AG08396 (cell line): Measurements from ENCODE around the gene TTLL9.

Experiments used
- DNase-seq: peaks from one replicate; pipeline ENCODE4 v3.0.0; 2012; ENCODE audit warnings: low spot score, mixed read lengths

The TTLL9 gene

DNA sequence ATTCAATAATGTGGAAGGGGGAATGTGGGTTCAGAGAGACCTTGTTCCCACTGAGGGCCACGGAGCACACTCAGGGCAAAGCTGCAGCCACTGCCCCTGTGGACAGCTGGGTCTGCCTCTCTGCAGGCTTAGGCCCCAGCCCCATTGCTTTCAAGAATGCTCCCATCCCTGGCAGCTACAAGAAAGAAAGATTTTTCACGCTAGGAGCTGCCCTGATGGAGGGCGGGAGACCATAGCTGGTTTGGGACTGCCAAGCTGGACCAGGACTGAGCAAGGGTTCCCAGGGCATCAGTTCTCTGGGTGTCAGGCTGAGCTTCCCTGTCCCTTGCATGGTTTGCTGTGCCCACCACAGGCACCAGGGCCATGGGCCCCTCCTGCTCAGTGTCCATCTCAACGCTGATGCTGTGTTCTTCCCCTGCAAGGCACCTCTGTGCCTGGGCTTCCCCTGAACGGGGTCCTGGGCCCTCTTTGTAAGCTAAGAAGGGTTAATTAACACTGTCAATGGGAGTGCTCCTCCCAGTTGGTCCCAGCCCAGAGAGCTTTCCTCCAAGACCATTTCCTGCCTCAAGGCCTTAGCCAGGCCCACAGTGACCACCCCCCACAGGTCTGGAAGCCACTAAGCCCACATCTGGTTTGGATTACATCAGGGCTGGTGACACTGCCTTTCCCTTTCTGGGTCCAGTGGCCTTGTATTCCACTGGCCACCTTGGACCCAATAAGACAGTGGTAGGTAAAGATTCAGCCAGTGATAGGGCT, 33.4 kb upstream of the TTLL9 start:
- no peak for DNase-seq

DNA sequence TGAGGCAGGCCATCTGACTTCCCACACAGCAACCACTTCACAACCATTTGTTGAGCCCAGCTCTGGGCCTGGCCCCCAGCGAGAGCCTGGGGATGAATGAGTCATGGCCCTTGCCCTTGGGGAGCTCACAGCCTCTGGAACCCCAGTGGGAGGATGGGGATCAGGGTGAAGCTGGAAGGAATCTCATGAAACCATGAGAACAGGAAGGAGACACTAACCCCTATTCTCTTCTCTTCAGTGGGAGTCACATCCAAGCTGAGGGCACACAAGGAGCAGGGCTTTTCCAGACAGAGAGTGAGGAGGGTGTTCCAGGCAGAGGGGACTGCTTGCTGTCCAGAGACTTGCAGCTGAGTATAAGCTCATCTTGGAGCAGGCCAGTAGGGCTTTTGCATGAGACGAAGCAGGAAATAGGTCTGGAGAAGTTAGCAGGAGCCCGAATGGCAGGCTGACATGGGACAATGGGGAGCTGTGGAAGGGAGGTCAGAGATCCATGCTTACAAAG, 32.5 kb upstream of the TTLL9 start:
- no peak for DNase-seq

DNA sequence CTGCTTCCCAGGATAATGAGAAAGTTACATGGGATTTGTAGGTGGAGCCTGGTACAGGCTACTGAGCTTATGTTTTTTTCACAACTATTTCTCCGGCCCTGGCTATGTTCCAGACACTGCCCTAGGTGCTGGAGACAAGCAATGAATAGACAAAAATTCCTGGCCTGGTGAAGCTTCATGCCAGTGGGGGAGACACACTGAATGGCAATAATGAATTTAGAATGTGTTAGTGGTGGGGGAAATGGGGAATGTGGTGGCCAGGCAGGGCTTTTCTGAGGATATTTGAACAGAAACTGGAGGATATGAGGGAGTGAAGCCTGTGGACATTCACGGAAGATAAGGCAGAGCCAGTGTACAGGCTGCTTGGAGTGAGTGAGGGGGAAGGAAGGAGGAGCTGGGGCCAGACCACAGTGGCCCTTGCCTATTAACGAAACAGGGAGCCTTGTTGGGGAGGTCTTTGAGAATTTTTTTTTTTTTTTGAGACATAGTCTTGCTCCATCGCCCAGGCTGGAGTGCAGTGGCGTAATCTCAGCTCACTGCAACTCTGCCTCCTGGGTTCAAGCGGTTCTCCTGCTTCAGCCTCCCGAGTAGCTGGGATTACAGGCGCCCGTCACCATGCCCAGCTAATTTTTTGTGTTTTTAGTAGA, 31.7 kb upstream of the TTLL9 start:
- DNase-seq: no peak

DNA sequence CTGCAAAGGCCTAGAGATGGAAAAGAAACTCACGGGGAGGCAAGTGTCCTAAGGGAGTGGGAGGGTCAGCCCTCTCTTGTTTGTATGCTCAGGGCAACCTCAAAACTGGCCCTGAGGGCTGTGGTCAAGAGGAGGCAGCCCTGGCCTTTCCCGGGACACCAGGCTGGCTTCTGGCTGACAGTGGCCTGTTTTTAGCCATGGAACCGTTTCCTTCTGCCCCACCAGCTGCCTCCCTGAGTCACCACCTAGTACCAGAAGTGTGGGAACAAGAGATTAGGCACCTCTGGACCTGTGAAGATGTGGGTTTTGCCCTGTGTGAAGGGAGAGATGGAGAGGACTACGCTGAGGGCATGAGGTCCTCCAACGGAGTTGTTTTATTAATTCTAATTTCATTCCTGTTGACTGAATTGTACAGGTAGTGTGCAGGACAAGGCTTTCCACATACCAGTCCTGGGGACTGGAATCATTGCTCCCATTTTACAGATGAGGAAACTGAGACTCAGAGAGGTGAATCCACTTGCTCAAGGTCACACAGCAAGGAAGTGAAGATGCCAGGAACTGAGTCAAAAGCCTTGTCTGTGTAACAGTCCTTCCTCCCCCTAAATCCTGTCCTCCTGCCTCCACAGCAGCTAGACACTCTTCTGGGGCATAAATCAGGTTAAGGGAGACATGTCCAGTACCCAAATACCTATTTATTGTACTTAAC, 30.5 kb upstream of the TTLL9 start:
- DNase-seq: no peak

DNA sequence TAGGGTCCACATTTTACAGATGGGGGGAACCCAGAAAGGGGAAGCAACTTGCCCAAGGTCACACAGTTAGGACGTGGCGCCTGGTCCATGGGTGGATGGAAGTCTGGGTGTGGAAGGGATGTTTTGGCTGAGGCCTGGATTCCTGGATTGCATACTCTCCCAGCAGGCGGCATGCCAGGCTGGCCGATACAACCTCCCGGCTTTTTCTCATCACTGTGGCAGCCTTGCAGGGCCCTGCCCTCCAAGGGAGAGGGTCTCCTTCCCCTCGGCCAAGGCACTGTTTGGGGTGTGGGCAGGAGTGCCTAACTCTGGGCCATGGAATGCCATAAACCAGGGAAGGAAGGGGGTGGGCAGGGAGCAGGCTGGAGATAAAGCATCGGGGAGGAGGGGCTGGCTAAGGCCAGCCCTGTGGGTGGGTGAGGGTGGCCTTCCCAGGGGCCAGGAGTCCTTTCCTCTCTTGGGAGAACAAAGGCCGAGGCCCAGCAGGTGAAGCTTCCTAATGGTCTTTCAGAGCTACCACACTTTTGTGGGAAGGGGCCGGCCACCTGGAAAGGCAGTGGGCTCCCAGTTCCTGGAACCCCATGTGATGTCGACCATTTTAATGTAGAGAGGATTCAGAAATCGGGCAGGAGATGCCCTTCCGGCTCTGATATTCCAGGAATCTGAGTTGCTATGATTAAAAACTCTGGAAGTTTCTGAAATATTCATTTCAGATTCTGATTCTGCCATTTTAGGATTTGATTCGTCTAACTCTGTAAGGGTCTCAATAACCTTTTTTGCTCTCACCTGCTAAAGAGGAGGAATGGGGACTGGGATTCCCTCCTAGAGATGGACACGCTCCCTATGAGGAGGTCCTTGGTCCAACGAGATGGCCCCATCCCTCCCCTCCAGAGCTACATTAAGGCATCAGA, 29.3 kb upstream of the TTLL9 start:
- no peak for DNase-seq

DNA sequence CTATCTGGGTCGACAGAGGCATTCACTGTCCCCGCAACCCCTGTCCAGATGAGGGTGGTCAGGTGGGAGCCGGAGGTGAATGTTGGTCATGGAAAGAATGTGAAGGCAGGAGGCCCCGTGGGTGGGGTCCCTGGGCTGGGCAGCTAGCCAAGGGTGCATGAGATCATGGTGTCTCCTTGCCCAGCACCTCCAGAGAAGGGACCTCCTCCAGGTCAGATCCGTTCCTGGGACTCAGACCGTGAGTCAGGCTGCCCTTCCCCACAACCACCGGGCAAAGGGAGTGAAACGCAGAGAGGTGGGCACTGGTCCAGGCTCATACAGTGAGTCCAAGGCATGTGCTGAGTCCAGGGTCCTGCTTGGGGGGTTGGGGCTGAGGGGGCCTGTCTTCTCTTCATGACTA, 28.5 kb upstream of the TTLL9 start:
- peak; percentile 56 for DNase-seq

DNA sequence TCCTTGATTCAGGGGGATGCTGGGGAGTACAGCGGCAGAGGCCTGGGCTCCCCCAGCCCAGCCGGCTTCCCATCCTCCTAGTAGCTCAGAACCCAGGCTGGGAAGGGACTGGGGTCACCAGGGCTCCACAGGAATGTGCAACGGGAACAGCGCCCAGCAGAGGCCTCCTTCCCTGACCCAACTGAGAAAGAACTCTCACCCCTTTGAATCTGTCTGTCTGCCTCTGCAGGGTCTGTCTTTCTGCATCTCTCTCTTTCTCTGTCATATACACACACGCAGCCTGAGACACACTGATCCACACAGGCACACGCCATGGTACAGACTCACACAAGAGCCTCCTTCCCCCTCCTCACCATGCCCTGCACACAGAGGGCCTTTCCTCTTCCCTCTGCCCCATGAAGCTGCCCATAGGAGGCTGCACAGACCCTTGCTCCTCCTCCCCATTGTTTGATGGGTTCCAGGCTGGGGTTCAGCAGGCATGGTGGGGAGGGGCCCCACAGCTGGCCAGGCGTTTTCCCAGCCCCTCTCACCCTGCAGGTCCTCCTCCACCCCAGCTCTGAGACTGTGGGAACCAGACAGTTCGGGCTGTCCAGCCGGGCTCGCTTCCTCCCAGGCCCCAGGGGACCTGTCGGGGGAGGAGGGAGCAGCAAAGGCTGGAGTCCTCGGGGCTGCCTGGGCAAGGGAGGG, 27.8 kb upstream of the TTLL9 start:
- DNase-seq: peak; percentile 79

DNA sequence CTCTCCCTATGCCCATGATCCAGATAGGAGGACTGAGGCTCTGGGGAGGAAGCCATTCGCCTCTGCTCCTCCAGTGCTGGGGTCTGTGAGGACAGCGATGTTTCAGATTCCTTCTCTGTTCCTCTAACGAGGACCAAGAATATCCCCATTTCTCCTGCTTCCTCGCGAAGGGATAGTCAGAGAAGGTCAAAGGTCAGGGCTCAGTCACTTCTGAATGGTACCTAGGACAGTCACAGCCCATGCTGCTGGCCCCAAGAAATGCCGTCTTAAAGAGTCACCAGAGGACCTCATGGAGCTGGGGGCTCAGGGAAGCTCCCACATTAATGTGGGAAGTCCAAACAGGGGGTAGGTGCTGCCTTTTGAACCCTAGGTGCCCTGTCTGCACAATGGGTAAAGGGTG, 27.1 kb upstream of the TTLL9 start:
- DNase-seq: no peak

DNA sequence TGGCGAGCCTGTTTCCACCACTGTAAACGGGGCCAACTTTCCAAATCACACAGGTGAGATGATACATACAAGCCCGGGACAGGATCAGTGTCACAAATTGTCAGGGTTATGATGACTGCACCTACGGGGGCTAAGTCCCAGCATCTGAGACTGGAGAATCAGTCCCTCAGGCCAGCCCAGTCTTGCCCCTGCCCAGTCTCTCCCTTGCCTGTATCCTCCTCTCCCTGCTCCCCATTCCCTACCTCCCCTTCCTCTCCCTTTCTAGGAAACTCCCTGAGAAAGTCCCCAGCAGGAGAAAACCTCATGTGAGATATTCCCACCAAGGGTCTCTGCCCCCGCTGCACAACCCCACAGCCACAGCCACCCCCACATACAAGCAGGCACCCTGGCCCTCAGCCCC, 26.6 kb upstream of the TTLL9 start:
- no peak for DNase-seq

DNA sequence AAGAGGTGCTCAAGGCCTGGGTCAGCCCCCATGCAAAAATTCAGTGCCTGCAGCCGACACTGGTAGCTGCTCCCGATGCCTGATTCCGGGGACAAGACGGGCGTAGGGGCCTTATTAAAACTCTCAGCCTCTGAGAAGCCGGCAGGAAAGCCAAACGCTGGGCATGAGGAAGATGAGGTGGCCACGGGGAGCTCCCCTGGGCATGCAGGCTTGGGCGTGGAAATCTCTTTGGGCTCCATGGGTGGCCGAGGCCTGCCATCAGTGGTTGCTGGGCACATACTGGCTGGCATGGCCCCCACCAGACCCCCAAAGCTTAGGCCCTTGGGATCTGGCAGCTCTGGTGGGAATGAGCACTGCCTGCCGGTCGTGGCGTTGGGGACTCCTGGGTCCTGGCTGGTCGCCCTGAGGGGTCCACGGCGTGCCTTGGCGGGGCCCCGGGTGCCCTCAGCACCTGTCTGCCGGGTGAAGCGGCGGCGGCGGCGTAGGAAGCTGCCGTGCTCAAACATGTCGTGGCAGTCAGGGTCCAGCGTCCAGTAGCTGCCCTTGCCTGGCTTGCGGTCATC, 25.6 kb upstream of the TTLL9 start:
- no peak for DNase-seq

DNA sequence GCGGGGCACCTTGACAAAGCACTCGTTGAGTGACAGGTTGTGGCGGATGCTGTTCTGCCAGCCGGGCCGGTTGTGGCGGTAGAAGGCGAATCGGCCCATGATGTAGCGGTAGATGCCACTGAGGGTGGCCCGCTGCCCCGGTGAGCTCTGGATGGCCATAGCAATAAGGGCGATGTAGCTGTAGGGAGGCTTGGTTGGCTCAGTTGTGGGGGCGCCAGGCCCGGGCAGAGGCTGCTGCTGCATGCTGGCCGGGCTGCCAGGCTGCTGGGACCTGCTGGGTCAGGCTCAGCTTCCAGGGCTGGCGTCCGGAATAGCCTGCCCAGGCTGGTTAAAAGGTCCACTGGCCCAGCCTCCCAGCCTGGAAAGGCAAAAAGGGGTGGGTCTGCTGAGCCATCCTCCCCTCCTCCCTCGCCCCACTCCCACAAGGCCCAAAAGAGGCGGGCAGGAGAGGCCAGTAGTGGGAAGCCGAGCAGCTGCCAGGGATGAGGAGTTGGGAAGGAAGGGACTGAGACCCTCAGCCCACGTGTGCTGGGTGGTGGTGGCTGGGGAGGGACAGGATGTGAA, 25.1 kb upstream of the TTLL9 start, which contains the start of gene FOXS1:
Gene FOXS1, minus strand, starts transcription at position 305 of the 564 bp plus-strand sequence. Its CDS starts 62 bp downstream, at position 243.
- no peak for DNase-seq

DNA sequence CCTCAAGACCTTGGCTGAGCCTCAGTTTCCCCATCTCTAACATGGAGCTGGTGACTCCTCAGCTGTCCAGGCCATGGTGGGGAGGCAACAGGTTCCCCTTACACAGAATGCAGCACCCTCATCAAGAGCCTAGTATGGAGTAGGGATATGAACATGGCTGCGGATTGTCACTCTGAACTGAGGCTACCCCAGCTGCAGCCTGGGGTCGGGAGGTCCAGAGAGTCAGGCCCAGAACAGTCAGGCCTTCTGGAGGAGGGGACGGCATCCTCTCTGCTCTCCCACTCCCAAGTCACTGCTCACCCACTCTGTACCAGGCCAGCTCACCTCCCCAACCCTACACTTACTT, 23.7 kb upstream of the TTLL9 start:
- no peak for DNase-seq

DNA sequence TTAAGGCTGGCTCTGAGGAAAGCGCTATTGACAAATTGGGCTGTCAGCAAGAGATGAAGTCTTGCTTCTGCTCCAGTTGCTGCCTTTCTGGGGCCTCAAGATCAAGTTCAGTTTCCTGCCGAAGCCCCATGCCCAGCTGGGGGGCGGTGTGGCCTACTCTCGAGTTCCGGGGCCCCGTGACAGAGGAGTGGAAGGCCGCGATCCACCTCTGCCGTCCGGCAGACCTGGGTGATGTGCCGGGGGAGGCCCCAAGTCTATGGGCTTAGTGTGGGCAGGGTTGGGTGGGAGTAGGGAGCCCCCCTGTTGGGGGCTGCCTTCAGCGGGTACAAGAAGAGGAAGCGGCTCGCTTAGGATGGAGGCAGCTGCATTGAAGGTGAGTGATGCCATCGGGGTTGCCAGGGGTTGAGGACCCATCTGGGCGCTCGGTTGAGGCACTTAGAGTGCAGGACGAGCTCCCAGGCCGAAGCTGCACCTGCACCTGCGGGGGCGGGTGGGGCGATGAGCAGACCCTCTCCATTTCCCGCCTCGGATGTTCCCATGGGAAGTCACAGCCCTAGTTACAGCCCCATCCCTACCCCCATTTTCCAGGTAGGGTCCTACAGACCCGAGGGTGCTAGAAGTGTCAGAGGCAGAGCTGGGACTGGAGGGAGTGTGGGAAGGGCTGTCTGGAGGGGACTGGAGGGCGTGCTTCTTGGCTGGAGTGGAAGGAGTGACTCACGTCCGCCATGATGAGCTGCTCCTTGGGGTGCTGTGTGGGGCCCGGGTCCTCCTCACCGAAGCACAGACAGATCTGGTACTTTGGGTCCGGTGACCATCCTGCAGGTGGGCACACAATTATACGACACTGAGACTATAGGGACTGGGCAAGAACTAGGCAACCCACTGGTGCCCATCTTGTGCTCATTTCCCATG, 22.1 kb upstream of the TTLL9 start:
- DNase-seq: no peak

DNA sequence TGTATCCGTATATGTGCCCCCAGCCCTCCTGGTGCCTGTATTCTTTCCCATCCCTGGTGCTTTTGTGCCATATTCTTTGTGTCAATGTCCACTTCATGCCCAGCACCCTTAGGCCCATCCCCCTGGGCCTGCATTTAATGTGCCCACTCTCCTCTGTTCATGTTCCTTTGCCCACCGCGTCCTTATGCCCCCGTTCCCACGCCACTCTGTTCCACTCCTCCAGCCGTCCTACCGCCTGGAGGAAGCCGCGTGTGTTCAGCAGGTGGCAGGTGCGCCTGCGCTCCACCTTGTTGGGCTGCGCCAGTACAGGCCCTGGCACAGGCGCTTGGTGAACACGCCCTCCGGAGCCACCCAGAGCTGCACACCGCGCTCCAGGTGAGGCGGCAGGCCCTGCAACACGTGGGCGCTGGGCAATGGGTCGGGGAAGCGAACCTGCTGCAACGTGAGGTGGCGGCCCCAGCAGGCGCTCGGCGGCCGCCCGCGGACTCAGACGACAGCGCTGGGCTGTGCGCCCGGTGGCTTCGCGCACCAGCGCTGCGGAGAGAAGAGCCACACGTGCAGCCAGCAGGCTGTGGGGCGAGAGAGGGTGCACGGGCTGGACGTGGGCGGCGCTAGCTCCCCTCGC, 21.0 kb upstream of the TTLL9 start:
- no peak for DNase-seq

DNA sequence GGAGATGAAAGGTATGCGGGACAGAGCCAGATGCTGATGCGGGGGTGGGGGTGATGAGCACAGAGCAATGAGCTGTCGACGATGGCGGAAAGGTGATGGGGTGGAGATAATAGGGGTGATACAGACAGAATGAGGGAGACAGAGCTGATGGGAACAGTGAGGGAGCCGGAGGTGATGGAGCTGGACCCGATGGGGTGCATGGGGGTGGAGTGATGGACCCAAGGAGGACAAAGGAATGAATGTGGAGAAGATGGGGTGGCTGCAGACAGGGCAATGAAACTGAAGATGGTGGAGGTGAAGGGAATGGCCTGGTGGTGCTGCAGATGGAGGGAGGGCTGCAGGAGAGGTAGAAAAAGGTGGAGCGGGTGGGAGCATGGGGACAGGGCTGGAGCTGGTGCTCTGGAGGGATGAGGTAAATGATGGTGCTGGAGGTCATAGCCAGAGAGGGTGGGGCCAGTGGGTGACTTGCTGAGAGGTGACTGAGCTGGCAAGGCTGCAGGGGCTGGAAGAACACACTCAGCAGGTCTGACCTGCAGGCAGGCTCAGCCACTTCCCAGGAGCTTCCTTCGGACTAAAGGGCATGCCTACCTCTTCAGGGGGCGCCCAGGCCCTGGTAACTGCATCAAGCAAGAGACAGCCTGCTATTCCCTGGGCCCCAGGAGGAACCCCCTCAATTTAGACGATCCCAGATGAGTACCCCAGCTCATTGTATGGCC, 19.0 kb upstream of the TTLL9 start:
- no peak for DNase-seq

DNA sequence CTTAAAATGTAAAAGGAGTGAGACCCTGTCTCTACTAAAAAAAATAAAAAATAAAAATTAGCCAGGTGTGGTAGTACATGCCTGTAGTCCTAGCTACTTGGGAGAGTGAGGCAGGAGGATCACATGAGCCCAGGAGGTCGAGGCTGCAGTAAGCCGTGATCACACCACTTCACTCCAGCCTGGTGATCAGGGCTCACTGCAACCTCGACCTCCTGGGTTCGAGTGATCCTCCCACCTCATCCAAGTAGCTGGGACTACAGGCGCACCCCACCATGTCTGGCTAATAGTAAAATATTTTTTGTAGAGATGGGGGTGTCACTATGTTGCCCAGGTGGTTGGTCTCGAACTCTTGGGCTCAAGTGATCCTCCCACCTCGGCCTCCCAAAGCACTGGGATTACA, 17.0 kb upstream of the TTLL9 start:
- no peak for DNase-seq

DNA sequence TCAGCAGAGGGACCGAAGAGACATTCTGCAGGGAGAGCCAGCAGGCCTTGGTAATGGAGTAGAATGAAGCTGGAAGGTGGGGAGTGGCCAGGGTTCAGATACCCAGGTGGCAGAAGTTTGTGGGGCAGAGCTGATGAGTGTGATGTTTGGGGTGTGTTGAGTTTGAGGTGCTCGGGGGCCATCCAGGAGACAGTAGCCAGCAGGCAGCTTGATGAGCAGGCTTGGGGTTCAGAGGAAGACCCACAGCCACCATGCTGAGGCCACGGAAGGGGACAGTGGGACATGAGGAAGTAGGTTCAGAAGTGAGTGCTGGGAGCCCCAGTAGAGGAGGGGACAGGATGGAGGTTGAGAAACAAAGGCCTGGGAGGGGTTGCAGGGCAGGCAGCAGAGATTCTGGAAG, 13.9 kb upstream of the TTLL9 start:
- no peak for DNase-seq
